GM21423 (cell line): Measurements from ENCODE around the gene OMG.
"Not testable (repeated sequence)": the region's sequence is repeated elsewhere in the genome, so short reads cannot be mapped to it uniquely, and the experiment has no call there.

ENCODE experiments used
- ATAC-seq: cut with Tn5 transposase; IDR thresholded peaks from one replicate; pipeline ENCODE4 v1.9.1; 2021; ENCODE audit warnings: mild to moderate bottlenecking, moderate library complexity; ENCODE audit not compliant: unreplicated experiment

The OMG gene

GRCh38 chr17:31308372-31309334, 11.6 kb upstream of the OMG start:
- peak; percentile 36 for ATAC-seq

GRCh38 chr17:31307640-31308039, 10.6 kb upstream of the OMG start:
- ATAC-seq: no peak

GRCh38 chr17:31299624-31300023, 2.6 kb upstream of the OMG start:
- ATAC-seq: no peak

- ATAC-seq: no peak
Measured at GRCh38 chr17:31296142-31296541, 897 bp downstream of the OMG start.

- ATAC-seq: no peak
Measured at GRCh38 chr17:31295489-31295871, 1.6 kb downstream of the OMG start.

GRCh38 chr17:31294820-31295488, 2.1 kb downstream of the OMG start:
- no peak for ATAC-seq

GRCh38 chr17:31294231-31294630, 2.8 kb downstream of the OMG start:
- ATAC-seq: no peak

GRCh38 chr17:31293581-31293980, 3.5 kb downstream of the OMG start:
- no peak for ATAC-seq

GRCh38 chr17:31291820-31292219, 5.2 kb downstream of the OMG start:
- ATAC-seq: no peak

GRCh38 chr17:31289790-31290189, 7.2 kb downstream of the OMG start:
- ATAC-seq: no peak

GRCh38 chr17:31287932-31288331, 9.1 kb downstream of the OMG start:
- ATAC-seq: not testable (repeated sequence)

GRCh38 chr17:31286587-31286986, 10.5 kb downstream of the OMG start:
- no peak for ATAC-seq

GRCh38 chr17:31283841-31284240, 13.2 kb downstream of the OMG start:
- no peak for ATAC-seq

- ATAC-seq: no peak
Measured at GRCh38 chr17:31281061-31281460, 16.0 kb downstream of the OMG start.

- no peak for ATAC-seq
Measured at GRCh38 chr17:31279401-31279800, 17.6 kb downstream of the OMG start.

GRCh38 chr17:31275116-31275515, 21.9 kb downstream of the OMG start:
- no peak for ATAC-seq

- no peak for ATAC-seq
Measured at GRCh38 chr17:31274252-31274651, 22.8 kb downstream of the OMG start.

- no peak for ATAC-seq
Measured at GRCh38 chr17:31273516-31273915, 23.5 kb downstream of the OMG start.

- ATAC-seq: no peak
Measured at GRCh38 chr17:31272803-31273202, 24.2 kb downstream of the OMG start.

GRCh38 chr17:31272236-31272635, 24.8 kb downstream of the OMG start:
- no peak for ATAC-seq

GRCh38 chr17:31269578-31269983, 27.5 kb downstream of the OMG start:
- no peak for ATAC-seq

- ATAC-seq: no peak
Measured at GRCh38 chr17:31269036-31269577, 27.9 kb downstream of the OMG start.
